K562 treated with DMSO at 1 percent for 4 hours (cell line): Measurements from ENCODE around the gene NUDT8. TPM values are rescaled to one million over a fixed set of nuclear protein-coding genes. Genes with fewer than 3 reads are reported as not detected.

Source experiments
- total RNA-seq: library from RNA; unstranded; fragments of 300-600 nt; gene quantifications from 2 replicates; pipeline ENCODE4 v1.2.3, GENCODE V29; 2022; ENCODE audit not compliant: insufficient read depth

Gene NUDT8
- 12.3 and 16.7 TPM in 2 replicates for total RNA-seq

GRCh38 chr11:67629386-67630227, at the start of gene NUDT8:
Gene NUDT8, minus strand, starts transcription at chr11:67629937. Its CDS starts 26 bp downstream, at chr11:67629911.

GRCh38 chr11:67674442-67674871, 44.7 kb upstream of the NUDT8 start, which contains the start of gene ALDH3B2:
Gene ALDH3B2, minus strand, starts transcription at chr11:67674623. Its CDS starts 7,688 bp downstream, at chr11:67666935.

GRCh38 chr11:67639438-67639859, 9.7 kb upstream of the NUDT8 start, which contains the start of gene TBX10:
Gene TBX10, minus strand, starts transcription at chr11:67639763. Its CDS starts 291 bp downstream, at chr11:67639472.

GRCh38 chr11:67606492-67607295, 23.0 kb downstream of the NUDT8 start, which contains the start of gene NDUFV1:
Gene NDUFV1, plus strand, starts transcription at chr11:67606936. Its CDS starts 69 bp downstream, at chr11:67607005.

GRCh38 chr11:67583247-67584204, 46.2 kb downstream of the NUDT8 start, which contains the start of gene GSTP1:
Gene GSTP1, plus strand, starts transcription at chr11:67583812. Its CDS starts 32 bp downstream, at chr11:67583844.

Other genes with a start within 250 kb of the NUDT8 start
- gene RAD9A, start 238.0 kb downstream of the NUDT8 start, total RNA-seq: 38.7 and 39.2 TPM in 2 replicates
- gene PPP1CA, start 228.1 kb downstream of the NUDT8 start, total RNA-seq: 321 and 325 TPM in 2 replicates
- 1.4 and 1.7 TPM in 2 replicates for gene TBC1D10C, start 225.9 kb downstream of the NUDT8 start, total RNA-seq
- gene CARNS1, start 214.3 kb downstream of the NUDT8 start, total RNA-seq: not detected in 2 replicates
- 72.1 and 83.4 TPM in 2 replicates for gene RPS6KB2, start 201.4 kb downstream of the NUDT8 start, total RNA-seq
- 2.1 and 2.5 TPM in 2 replicates for gene PTPRCAP, start 192.3 kb downstream of the NUDT8 start, total RNA-seq
- gene CORO1B, start 186.5 kb downstream of the NUDT8 start, total RNA-seq: 222 and 228 TPM in 2 replicates
- gene GPR152, start 177.2 kb downstream of the NUDT8 start, total RNA-seq: not detected in 2 replicates
- not detected in 2 replicates for gene CABP4, start 174.6 kb downstream of the NUDT8 start, total RNA-seq
- 44.8 and 54.3 TPM in 2 replicates for gene TMEM134, start 160.7 kb downstream of the NUDT8 start, total RNA-seq
- gene AIP, start 146.9 kb downstream of the NUDT8 start, total RNA-seq: 111 and 127 TPM in 2 replicates
- 39.7 and 47.4 TPM in 2 replicates for gene PITPNM1, start 124.6 kb downstream of the NUDT8 start, total RNA-seq
- gene CDK2AP2, start 121.8 kb downstream of the NUDT8 start, total RNA-seq: 117 and 122 TPM in 2 replicates
- not detected in 2 replicates for gene CABP2, start 106.5 kb downstream of the NUDT8 start, total RNA-seq
- 2,202 and 2,224 TPM in 2 replicates for gene GSTP1, start 46.1 kb downstream of the NUDT8 start, total RNA-seq
- 188 and 204 TPM in 2 replicates for gene NDUFV1, start 23.0 kb downstream of the NUDT8 start, total RNA-seq
- not detected in 2 replicates for gene TBX10, start 9.8 kb upstream of the NUDT8 start, total RNA-seq
- gene ACY3, start 20.8 kb upstream of the NUDT8 start, total RNA-seq: not detected in 2 replicates
- not detected in 2 replicates for gene ALDH3B2, start 44.7 kb upstream of the NUDT8 start, total RNA-seq